Measurements from ENCODE around the gene HS3ST3B1.

HS3ST3B1 gene

GRCh38 chr17:14281530-14281929 is 19.4 kb upstream of the HS3ST3B1 start:
- POLR2A ChIA-PET: no interaction called here
- TF ChIP-seq CTCF (IDR thresholded peaks at IDR 0.05; ENCODE audit: control extremely low read depth, extremely low read depth, low read depth, missing control alignments): no peak
- no peak for DNase-seq (ENCODE audit: extremely low spot score)
- CTCF ChIA-PET: no interaction called here

GRCh38 chr17:14282726-14283125 is 18.2 kb upstream of the HS3ST3B1 start:
- no peak for TF ChIP-seq CTCF (IDR thresholded peaks at IDR 0.05; ENCODE audit: control extremely low read depth, extremely low read depth, low read depth, missing control alignments)
- POLR2A ChIA-PET: no interaction called here
- CTCF ChIA-PET: interaction anchor here (1.4 kb wide), 1 partner anchor 24 kb away, joined by 4 read pairs; no protein-coding TSS in a partner anchor
- DNase-seq (ENCODE audit: extremely low spot score): no peak

- TF ChIP-seq CTCF (IDR thresholded peaks at IDR 0.05; ENCODE audit: control extremely low read depth, extremely low read depth, low read depth, missing control alignments): no peak
- no peak for DNase-seq (ENCODE audit: extremely low spot score)
- CTCF ChIA-PET: interaction anchor here (1.2 kb wide), 1 partner anchor 13 kb away, joined by 3 read pairs; no protein-coding TSS in a partner anchor
- POLR2A ChIA-PET: no interaction called here
Measured at GRCh38 chr17:14289162-14289561, 11.7 kb upstream of the HS3ST3B1 start.

- DNase-seq (ENCODE audit: extremely low spot score): no peak
- ChIA-PET POLR2A (no interaction called here), CTCF (no interaction called here)
- TF ChIP-seq CTCF (IDR thresholded peaks at IDR 0.05; ENCODE audit: control extremely low read depth, extremely low read depth, low read depth, missing control alignments): no peak
Measured at GRCh38 chr17:14294876-14295275, 6.0 kb upstream of the HS3ST3B1 start.

- no peak for TF ChIP-seq CTCF (IDR thresholded peaks at IDR 0.05; ENCODE audit: control extremely low read depth, extremely low read depth, low read depth, missing control alignments)
- CTCF ChIA-PET: no interaction called here
- DNase-seq (ENCODE audit: extremely low spot score): no peak
- POLR2A ChIA-PET: no interaction called here
Measured at GRCh38 chr17:14295676-14296075, 5.2 kb upstream of the HS3ST3B1 start.

- DNase-seq (ENCODE audit: extremely low spot score): no peak
- no peak for TF ChIP-seq CTCF (IDR thresholded peaks at IDR 0.05; ENCODE audit: control extremely low read depth, extremely low read depth, low read depth, missing control alignments)
- POLR2A ChIA-PET: no interaction called here
- CTCF ChIA-PET: interaction anchor here (1.9 kb wide), 1 partner anchor 10 kb away, joined by 4 read pairs; no protein-coding TSS in a partner anchor
Measured at GRCh38 chr17:14296166-14296910, 4.5 kb upstream of the HS3ST3B1 start.
